KG1 (cell line): Measurements from ENCODE around the gene CPD.

Experiments used
- DNase-seq: peaks from one replicate; lab custom pipeline; 2025; lab: John Stamatoyannopoulos, UW

The CPD gene

GRCh38 chr17:30354701-30355100 is 24.0 kb upstream of the CPD start:
- no peak for DNase-seq

- DNase-seq = no peak
Measured at GRCh38 chr17:30357476-30357875, 21.3 kb upstream of the CPD start.

- no peak for DNase-seq
Measured at GRCh38 chr17:30358055-30358760, 20.5 kb upstream of the CPD start.

GRCh38 chr17:30360086-30360808 is 18.5 kb upstream of the CPD start:
- no peak for DNase-seq

- DNase-seq = no peak
Measured at GRCh38 chr17:30361766-30362279, 16.9 kb upstream of the CPD start.

- peak; percentile 36 for DNase-seq
Measured at GRCh38 chr17:30363715-30364202, 15.0 kb upstream of the CPD start.

- DNase-seq = no peak
Measured at GRCh38 chr17:30366536-30366935, 12.2 kb upstream of the CPD start.

GRCh38 chr17:30368912-30369720 is 9.6 kb upstream of the CPD start:
- DNase-seq = no peak

GRCh38 chr17:30369995-30370394 is 8.7 kb upstream of the CPD start:
- no peak for DNase-seq

- no peak for DNase-seq
Measured at GRCh38 chr17:30372755-30373154, 6.0 kb upstream of the CPD start.

GRCh38 chr17:30375661-30376060 is 3.1 kb upstream of the CPD start:
- no peak for DNase-seq

GRCh38 chr17:30376621-30377452 is 1.9 kb upstream of the CPD start:
- DNase-seq = no peak

GRCh38 chr17:30377574-30378240 is 1.0 kb upstream of the CPD start:
- DNase-seq = no peak

- peak; percentile 70 for DNase-seq
Measured at GRCh38 chr17:30378241-30378824, 394 bp upstream of the CPD start.

GRCh38 chr17:30379303-30379902 is 676 bp downstream of the CPD start:
- DNase-seq = no peak

- DNase-seq = no peak
Measured at GRCh38 chr17:30379903-30380381, 1.2 kb downstream of the CPD start.

- DNase-seq = no peak
Measured at GRCh38 chr17:30380643-30381339, 2.1 kb downstream of the CPD start.

GRCh38 chr17:30381340-30381659 is 2.6 kb downstream of the CPD start:
- no peak for DNase-seq

- DNase-seq = no peak
Measured at GRCh38 chr17:30382345-30382744, 3.6 kb downstream of the CPD start.
